ENCODE data around the gene RTP3.
"Not testable (repeated sequence)": the region's sequence is repeated elsewhere in the genome, so short reads cannot be mapped to it uniquely, and the experiment has no call there.

GRCh38 chr3:46548611-46549010 is 50.8 kb downstream of the RTP3 start:
- TF ChIP-seq EZH2 (IDR thresholded peaks at IDR 0.05; ENCODE audit: insufficient read depth, poor library complexity, severe bottlenecking); EZH2phosphoT487 (IDR thresholded peaks at IDR 0.05; ENCODE audit: insufficient read depth, low read depth): not testable (repeated sequence)

Measured in GM23248 (cell line).